Hepatic stellate cell (primary cell): Measurements from ENCODE around the gene ADGRB3.
A peak's percentile ranks its signal among the peaks of the same experiment; 100 is the strongest.

ENCODE experiments used
- DNase-seq: peaks from one replicate; pipeline ENCODE4 v3.0.0; 2011; ENCODE audit warnings: low spot score

The ADGRB3 gene

DNA sequence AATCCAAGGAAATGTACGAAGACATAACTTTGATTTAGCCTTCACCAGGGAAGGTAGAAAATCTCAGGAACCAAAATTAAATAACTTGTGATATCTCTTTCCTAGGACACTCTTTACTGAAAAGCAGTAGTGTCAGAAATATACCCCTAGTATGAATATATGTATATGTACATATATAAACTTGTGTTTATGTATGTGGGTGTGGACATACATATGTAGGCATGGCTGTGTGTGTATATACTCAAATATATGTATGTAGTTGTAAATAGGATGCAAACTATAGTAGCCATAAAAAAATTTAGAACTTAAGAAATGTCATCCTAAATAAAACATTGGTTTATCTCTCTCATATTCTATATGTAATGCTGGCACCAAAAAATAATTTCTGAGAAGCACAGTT is 500.8 kb downstream of the ADGRB3 start:
- no peak for DNase-seq

DNA sequence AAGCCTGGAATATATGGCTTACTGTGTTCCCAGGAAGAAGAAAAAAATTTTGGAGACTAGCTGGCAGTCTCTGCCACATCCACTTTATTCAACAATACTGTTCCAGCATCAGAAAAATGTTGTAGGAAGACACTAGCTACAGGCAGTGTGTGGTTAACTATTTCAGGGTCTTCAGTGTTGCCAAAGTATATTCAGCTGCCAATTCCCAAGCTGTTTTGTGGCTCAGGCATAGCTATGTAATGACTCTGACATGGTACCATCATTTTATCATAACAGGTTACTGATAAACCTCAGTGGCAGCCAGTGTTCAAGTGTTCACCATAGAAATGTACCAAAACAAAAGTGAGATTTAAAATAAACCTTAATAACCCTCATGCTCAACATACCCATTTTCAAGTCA is 503.1 kb downstream of the ADGRB3 start:
- DNase-seq = no peak

DNA sequence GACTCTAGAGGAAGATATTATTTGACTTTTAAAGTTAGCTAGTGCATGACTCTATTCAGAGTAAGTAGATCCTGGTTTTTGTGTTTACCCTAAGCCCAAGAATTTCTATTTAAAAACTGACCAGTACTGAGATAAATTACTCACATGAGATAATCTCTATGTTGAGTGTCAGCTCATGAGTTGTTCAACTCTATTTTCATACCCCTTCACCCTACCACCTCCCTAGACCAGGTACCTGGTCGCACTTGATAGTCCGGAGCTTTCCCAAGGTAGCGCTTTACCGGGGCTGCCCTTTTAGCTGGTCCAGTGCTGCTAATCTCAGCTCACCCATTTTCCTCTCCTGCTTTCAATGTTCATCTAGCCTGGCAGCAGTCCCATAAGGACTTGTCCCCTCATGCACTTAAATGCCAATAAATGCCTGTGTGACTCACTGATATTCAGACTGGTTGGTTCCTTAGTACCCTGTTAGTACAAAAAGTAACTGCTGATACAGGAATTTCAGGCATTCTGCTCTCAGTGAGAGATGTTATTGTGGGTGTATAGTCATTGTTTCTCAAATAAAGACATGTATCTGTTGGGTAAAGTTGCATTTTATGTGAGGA is 503.9 kb downstream of the ADGRB3 start:
- DNase-seq = no peak

DNA sequence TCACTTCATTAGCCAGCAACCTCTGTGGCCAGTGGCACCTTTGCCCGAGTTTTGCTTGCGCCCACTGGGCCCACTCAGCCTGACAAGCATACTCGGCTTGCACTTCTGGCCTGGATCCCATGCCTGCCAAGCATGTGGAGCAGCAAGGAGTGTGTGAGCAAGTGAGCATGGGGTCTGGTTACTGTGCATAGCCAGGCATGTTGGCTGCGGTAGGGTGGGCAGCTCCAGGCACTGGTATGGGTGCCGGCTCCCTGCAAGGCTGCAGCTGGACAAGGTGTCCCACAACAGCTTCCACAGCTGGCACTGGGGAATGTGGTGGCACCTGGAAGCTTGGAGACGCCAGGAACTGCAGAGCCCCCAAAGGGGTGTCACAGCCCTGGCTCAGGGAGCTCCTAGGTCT is 510.0 kb downstream of the ADGRB3 start:
- DNase-seq = no peak

DNA sequence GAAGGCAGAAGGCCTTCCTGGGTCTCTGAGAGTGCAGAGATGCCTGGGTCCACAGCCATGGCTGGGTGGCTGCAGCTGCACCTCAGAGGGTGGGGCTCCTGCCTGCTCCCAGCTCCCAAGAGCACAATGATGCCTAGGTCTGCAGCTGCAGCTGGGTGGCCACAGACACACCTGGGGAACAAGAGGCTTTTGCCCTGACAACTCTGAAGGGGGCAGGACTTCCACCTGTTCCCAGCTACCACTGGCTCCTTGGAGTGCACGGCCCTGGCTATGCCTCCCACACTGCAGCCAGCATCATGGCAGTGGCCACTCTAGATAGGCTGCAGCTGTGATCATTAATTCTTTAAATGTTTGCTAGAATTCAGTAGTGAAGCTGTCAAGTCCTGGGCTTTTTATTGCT is 511.3 kb downstream of the ADGRB3 start:
- no peak for DNase-seq

DNA sequence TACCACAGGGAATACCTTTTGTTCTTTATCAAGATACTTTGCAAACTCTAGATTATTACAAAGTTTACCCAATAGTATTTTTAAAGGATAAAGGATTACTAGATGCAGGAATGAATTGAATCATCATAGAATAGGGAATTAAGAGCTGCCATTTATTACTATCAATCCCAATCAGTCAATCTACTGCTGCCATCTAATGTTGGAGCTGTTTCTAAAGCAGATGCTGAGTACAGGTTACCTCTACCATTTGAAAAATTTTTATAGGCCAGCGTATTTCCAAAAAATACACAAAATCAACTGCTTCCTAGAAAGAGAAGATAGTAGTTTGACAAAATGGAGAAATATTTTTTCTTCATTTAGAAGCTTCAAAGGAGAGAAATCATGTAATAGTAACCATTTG is 520.4 kb downstream of the ADGRB3 start:
- DNase-seq = no peak

DNA sequence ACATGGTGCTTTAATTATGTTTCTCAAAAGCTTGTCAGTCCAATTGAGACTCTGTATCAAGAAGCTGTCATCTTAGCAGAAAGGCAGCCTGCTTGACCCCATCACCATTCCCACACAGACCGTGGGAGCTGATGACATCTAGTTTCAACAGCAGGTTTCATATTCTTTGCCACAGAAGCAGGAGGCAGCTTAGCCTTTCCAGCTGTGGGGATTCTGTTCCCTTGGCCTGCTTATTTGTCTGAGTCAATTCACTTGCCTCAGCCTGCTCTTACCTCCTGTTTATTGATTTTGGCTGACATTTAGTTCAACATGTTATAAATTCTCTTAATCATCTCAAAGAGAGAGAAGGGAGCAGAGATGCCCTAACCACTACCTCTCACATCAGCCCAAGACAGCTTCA is 527.7 kb downstream of the ADGRB3 start:
- DNase-seq = no peak

DNA sequence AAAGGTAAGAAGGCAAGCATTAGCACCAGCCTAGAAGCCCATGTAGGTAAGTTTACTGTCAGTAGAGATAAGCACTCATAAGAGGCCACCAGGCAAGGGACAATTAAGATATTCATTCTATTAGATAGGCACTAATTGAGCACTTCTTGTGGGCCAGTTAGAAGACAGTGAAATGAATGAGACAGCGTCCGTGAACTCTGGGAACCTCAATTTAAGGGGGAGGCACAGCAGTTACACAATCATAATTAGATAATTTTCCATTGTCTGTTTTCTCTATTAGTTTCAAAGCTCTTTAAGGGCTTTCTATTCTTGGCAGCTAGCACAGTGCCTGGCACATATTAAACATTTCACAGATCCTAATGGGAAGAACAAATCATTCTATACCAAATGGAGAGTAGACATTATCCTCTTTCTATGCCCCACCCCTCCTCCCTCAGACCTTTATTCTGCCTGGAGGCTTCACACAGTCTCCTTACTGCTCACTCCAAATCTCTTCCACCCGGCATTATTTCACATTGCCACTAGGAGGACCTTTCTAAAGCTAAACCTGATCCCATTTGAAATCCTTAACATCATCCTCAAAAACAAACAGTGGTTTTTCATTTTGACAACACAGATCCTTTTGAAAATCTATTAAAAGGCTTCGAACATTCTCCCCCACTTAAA is 529.6 kb downstream of the ADGRB3 start:
- DNase-seq = peak; percentile 8

DNA sequence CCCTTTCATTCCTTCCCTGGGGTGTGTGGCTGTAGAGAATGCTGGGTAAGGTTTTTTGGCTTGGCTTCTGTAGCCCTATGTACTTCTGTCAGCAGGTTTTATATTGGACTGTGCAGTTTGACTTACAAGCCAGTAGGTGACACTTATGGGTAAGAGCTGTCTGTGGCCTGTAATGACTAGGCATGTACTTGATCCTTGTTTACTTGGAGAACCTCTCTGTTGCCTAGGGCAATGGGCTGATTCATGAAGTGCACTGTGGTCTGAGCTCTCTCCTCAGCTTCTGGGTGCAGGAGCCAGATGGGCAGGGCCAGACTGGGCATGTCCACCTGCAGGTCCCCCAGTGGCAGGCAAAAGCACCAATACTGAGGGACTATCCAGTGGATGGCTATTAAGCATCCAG is 544.6 kb downstream of the ADGRB3 start:
- peak; percentile 10 for DNase-seq

DNA sequence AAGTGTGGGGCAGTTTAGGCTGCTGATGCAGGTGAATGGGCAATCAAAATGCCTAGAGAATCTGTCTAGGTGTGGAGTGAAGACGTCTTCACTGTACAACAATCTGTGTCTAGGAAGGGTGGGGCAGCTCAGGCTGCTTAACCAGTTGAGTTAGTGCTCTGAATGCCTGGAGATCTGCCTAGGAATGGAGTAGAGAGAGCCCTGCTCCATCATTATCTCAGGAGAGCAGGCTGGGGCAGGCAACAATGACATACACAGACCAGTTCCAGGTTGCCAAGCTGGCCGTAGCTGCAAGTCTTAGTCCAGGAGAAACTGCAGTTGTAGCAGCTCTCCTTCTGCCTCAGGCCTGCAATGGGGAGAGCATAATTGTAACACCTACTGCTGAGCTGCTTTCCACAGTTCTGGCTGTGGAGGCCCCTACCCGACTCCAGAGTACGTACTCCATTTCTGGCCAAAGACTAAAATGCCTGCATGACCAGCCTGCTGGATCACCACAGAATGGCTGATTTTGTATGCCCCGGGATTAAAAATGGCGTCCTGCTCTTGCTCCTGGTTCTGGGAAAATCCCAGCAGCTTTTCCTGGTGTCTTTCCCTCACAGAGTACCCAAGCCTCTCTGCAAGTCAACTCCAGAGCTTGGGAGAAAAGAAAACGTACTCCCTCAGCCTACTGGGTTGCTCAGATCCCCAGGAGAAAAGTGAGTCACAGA is 545.4 kb downstream of the ADGRB3 start:
- no peak for DNase-seq

DNA sequence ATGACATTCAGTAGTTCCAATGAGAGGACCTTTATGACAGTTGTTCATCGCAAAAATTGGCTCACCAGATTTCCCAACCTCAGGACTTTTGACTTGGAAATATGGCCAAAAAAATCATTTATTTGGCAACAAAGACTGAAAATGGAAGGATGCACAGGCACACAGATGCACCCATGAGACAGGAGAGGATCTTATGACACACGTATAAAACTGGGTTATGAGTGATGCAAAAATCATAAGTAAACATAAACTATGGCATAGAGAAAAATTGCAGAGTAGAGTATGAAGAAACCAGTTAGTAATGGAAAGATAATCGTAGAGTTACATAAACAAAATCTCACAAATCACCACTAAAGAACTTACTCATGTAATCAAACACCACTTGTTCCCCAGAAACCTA is 546.9 kb downstream of the ADGRB3 start:
- DNase-seq = no peak

DNA sequence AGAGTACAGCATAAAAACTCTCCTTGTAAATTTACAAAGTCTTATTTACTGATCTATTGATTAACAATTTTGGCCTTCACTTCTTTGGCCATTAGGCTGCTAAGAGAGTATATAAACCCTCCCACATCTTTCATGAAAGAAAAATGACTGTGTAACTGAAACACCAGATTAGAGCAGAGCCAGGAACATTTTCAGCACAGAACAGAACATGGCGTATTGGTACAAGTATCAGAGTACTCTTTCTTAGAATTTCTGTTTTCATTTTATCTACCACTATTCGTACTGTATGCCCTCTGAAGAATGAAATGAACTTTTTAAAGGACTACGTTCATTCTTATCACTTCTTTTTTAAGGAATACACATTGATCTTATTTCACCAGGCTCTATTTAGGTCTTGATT is 550.2 kb downstream of the ADGRB3 start:
- DNase-seq = no peak

DNA sequence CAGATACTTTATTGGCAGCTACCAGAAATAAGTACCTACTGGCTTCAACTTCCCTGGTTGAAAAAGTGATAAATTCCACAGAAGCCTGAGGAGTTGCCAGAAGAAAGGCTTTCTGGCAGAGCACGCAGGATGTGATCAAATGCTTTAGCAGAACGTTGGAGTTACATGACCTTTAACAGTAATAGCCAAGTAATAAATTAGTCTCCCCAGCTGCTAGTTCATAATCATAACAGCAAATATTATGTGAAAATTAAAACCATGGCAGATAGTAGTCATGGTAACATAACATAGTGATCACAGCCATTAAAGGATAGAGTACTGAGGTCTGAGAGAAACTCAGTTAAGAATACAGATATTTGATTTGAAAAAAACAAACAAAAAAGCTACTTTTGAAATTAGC is 567.7 kb downstream of the ADGRB3 start:
- no peak for DNase-seq

DNA sequence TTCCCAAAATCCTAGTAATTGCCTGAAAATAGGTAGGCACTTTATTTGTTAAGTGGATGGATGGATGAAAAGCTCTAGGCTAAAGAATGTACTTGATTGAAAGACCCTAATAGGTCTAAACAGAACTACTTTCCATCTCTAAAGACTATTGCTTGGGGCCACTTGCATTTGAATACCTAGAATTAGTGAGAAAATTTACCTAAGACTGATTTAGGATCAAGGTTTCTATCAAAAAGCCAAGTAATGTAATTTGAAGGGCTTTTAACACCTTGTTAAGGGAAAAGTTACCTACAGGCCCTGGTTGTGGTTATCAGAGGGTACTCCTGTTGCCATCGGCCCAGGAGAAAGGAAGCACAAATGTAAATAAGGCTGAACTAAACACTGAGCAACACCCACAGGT is 581.0 kb downstream of the ADGRB3 start:
- DNase-seq = no peak

DNA sequence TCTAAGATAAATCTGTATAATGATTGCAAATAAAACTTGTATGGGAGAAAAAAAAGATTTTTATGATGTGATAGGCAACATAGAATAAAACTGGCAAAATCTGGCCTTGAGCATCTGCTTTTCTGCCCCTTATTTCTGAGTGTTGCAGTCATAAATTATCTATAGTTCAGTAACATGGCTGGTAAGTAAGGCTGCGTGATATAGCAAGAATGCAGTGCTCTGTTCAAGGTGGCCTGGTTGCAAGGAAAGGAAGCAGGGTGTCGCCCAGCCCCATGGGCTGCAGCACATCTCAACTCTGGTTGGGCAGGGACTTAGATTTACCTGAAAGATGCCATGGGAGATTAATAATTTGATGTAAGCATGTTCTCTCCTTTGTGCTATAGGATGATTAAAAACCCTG is 582.3 kb downstream of the ADGRB3 start:
- DNase-seq = no peak

DNA sequence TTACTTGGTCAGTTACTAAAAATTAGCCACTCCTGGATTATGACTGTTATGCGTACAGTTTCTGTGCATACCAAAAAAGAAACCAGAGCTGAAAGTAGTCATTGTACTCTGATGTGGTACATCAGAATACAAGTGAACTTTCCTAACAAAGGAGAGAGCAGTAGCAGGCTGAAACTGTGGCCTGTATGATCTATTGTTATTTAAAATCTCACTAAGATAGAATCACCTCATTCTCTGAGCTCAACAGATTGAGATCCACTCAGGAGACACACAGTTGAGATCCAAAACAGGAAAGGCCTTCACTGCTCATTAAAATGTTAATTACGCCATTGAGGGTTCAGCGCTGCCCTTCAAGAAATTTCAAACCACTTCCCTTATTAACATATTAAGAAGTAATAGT is 585.3 kb downstream of the ADGRB3 start:
- DNase-seq = no peak

DNA sequence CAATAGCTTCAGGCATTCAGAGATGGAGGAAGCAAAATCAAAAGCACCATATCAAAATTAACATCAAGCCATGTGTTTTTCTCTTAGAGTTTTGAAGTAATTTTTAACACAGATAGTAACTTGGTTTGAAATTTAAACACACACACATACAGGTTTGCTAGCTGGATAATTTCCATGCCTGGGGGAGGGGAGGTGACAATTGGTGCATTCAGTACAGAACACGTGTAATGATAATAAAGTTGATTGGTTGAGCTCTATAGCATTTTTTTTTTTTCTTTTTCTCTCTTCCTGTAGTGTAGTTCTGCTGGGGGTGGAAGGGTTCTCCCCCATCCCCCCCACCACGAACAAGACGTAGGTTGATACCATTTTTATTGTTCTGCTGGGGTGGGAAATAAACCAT is 596.9 kb downstream of the ADGRB3 start:
- DNase-seq = no peak

DNA sequence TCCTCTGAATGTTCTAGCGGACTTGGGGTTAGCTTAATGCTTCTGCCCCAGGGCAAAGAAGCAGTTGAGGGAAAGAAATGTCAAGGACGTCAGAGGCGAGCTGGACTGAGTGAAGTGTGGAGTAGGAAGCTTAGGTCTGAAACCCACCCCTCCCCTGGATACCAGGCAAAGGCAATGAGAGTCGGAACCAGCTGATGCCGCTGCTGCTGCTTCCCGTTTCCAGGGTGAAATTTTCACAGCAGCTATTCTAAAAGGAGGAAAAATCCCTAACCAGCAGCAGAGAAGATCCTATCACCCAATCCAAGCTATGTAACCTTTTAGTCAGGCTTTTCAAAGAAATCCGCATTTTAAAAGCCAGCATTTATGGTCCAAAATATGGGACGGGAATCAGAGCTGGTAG is 597.4 kb downstream of the ADGRB3 start:
- no peak for DNase-seq

DNA sequence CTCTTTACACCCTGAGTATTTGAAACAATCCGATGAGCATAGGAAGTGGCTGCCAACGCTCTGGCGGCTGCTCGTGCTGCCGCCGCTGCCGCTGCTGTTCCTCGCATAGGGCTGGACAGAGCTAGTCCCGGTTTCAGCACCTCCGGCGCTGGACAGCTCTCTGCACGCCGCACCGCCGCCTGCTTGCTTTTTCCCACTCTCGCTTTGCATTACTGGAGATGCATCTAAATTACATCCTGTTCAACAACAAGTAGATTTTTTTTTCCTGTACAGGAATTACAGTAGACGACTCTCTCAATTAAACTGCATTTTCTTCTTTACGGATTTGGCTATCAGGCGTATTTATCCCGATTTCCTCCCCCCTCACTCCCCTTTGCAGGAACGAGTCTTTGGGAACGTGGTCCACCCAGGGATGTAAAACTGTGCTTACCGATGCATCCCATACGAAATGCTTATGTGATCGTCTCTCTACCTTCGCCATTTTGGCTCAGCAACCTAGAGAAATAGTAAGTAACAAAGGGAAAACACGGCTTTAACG is 597.9 kb downstream of the ADGRB3 start:
- peak; percentile 34 for DNase-seq

DNA sequence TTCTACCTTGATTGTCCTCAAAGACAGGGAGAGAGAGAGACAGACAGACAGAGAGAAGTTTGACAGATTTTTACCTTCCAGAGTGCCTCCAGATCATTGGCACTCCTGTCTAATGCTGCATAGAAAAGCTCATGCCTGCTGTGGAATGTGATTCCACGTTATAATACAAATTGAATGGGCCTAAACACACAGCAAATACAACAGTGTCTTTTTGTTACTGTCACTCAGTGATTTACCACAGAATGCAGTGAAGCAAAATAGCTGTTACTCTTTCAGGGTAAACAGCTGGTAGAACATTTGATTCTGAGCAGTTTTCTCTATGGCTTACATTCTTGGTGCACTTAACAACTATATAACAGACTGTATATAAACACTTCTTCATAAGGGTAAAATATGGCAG is 603.0 kb downstream of the ADGRB3 start:
- no peak for DNase-seq

DNA sequence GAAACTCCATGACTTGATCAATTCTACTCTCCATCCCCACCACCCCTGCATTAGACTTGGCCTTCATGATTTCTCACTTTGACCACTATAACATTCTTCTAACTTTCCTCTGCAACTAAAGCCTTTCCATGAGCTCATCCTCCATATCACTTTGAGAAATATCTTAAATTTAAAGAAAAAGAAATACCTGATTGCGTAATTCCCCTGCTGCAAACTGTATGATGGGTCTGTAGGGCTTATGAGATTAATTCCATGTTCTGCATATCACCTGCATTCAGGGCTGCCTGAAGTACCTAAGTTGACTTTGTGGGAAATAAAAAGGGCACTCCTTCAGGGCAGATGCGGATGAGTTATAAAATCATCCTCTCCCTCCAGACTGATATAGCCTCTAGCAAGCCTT is 611.9 kb downstream of the ADGRB3 start:
- DNase-seq = no peak

DNA sequence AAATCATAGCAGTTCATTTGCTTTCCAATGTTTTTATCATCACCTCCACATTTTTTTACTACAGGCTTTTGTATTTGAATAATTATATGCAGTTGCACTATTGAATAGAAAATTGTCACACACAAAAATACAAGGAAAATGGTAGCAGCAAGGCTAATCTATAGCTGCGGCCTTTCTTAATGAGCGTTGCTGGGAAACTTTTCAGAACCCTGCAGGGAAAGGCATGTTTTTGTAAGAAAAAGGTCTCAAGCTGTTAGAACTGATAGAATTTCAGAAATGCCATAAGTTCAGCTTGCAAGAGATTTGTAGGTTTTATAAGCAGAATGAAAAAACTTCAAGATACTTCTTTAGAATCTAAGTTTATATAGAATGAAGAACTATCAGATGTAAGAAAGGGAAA is 625.9 kb downstream of the ADGRB3 start:
- DNase-seq = no peak

DNA sequence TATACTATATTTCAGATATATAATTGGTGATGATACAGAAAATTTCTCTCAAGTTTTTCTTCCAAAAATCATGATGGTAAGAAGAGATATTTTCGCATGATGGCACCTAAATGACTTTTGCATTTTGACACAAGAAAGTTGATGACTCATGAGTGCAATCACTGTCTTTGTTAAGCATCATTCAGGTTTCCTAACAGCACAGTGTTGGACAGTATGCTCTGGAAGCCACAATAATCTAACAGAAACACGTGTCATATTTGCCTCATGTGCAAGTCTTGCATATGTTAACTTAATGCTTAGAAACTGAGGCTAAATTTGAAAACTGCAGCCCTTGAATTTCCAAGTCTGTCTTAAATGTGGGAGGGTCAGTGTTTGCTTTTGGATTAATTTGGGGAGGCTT is 628.2 kb downstream of the ADGRB3 start:
- no peak for DNase-seq

DNA sequence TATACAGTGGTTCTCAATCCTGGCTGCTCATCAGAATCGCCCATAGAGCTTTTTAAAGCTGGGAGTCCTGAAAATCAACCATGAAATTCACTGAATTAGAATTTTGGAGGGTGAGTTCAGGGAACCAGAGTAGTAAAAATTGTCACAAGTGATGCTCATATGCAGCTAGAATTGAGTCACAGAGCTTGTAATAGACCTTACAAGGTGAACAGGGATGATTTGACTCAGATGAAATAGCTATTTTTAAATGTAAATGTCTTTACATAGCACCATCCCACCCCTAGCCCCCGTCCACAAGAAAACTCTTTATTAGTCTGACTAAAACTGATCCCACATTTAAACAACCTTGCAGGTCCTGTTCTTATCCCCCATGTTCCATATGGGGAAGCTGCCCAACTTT is 630.0 kb downstream of the ADGRB3 start:
- DNase-seq = no peak
